HG03280 (cell line): Measurements from ENCODE around the gene PDK1.
"Not testable (repeated sequence)": the region's sequence is repeated elsewhere in the genome, so short reads cannot be mapped to it uniquely, and the experiment has no call there.

Experiments
- ATAC-seq: cut with Tn5 transposase; IDR thresholded peaks from one replicate; pipeline ENCODE4 v1.9.1; 2021; ENCODE audit warnings: mild to moderate bottlenecking, moderate library complexity; ENCODE audit not compliant: unreplicated experiment

Gene PDK1

DNA sequence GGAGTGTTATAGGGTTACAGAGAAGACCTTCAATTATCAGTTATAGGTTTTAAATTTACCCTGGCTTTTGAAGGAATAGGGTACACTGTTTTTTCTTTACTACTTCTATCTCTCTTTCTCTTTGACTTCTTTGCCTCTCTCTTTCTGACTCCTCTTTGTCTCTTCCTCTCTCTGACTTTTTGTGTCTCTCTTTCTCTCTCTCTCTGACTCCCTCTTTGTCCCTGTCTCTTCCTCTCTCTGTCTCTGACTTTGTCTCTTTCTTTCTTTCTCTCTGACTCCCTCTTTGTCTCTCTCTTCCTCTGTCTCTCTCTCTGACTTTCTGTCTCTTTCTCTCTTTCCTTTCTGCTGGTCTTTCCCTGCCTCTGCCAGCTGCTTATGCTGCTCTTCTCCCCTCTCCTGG, 36.3 kb downstream of the PDK1 start:
- not testable (repeated sequence) for ATAC-seq

DNA sequence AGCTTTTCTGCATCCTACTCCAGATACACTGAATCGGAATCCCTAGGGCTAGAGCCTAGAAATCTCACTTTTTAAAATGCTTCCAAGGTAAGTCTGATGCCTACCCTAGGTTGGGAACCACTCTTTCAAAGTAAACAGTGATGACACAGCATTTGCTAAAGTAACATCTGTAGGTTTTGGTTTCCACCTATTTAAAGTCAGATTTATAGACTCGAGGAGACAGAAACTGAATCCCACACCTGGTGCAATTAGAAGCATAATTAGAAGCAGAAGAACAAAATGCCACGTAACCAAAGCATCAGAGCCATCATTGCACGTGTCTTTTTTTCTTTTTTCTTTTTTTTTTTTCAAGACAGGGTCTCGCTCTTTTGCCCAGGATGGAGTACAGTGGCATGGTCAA, 40.9 kb downstream of the PDK1 start:
- ATAC-seq, result peak; percentile 84

DNA sequence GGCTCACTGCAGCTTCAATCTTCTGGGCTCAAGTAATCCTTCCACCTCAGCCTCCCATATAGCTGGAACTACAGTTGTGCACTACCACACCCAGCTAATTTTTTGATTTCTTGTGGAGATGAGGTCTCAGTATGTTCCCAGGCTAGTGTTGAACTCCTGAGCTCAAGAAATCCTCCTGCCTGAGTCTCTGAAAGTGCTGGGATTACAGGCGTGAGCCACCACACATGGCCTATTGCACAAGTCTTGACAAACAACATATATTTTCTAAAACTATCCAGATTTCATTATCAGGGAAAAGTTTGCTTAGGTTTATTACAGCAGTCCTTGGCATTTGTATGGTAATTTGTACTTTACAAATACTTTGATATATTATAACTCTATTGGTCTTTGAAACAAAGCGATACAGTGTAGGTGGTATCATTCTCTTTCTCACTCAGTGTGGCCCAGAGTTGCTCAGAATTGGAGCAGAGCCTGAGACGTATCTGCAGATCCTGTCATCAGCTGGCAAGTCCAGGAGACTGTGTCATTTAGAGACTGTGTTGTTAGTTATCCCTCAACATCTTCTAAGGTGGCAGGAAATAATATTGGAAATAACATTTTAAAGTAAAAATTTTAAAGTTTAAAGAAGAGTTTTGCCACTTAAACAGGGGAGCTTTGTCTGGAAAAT, 41.4 kb downstream of the PDK1 start:
- ATAC-seq, result no peak

DNA sequence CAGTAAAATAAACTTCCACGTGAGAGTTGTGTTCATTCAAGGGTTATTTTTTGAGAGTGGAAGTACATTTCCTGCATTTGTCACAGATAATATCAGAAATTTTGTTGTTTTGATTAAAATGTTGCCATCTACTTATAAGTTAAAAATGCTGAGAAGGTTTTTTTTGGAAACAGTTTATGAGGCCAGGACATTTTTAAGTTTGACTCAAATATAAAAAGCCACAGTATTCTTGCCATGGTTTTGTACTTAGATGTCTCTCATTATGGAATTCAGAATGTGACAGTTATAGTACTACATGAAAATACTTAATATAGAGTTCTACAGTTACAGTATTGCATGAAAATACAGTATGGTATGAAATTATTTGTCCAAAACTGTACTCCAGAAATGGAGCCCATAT, 44.1 kb downstream of the PDK1 start:
- ATAC-seq, result no peak

DNA sequence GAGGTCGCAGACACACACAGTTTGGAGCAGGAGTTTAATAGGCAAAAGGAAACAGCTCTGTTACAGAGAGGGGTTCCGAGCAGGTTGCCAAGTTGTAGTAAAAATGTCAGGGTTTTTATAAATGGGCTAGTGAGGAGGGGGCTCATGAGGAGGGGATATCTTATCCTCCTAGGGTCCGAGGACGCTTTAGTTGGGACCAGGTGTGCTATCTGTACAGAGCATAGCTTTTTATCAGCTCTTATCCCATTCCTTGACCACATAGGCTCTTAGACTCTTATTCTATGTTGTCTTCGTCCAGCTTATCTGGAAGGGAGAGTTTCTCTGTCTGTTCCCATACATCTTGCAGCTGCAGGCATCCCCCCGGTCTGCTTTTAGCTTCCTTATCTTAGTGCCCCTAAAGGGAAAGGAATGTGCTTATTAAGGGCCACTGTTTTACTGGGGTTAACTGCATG, 44.7 kb downstream of the PDK1 start:
- no peak for ATAC-seq

DNA sequence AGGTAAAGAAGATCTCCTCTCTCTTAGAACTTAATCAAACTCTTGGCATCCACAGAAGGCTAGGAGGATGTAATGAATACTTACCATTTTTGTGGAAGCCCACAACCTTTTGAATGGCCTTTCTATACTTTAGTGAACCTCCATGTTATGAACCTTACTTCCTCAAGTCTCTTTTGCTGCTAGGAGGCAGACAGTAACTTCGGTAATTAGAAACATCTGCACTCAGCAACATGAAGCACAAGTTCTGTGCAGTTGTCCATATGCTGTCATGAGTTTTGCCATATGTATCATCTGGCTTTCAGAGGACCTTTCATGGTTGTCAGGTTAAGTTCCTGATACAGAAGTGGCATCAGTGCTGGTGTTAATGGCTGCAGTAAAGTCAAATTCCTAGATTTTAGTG, 50.4 kb downstream of the PDK1 start:
- no peak for ATAC-seq

DNA sequence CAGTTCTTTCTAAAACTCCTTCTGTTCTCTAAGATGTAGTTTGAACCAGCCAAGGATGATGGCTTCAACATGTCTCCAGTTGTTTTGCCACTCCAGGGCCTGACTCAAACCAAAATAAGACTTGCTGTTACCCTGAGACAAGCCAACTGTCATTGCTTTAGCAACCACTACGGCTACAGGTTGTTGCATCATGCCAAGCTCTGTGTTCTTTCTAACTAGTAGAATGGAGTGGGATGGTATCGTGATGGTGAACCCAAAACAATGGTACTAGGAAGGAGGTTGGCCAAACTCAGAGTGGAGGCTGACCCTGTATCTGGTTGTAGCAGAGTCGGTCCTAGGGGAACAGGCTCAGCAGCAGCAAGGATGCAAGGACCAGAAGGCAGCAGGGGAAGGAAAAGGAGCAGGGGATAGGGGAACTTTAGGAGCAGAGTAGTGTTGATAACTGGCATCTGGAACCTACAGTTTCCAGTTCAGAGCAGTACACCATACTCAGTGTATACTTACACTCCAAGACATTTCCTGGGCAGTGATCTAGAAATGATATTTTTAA, 51.6 kb downstream of the PDK1 start:
- no peak for ATAC-seq

DNA sequence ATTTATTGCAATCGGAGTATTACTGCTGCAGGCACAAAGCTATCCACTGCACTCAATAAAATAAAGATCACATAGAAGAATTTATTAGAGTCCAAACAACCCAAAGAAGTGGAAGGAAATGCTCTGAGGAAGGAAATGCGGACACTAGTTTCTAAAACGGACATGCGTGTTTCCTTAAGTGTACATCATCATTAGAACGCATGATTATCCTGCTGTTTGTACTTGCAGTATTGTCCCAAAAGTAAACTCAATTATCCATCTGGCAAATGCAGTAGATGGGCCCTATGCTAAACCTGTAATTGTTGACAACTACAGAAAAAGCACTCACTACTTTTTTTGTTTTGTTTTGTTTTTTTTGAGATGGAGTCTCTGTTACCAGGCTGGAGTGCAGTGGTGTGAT, 53.6 kb downstream of the PDK1 start:
- no peak for ATAC-seq

DNA sequence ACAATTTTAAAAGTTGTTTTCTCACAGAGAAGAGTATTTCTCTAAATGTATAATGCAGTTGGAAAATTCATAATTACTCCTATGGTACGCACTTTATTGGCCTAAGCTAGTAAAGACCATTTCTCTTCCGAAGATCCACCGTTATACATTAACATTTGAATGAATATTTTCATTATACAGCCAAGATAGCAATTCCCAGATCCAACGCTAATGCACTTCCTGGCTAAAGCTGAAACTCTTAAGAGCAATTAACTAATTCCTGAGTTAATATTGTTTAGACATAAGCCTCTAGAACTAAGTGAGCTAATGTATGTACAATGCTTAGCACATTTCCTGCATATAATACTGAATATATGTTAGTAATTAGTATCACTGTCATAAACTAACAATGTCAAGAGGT, 56.2 kb downstream of the PDK1 start:
- no peak for ATAC-seq

DNA sequence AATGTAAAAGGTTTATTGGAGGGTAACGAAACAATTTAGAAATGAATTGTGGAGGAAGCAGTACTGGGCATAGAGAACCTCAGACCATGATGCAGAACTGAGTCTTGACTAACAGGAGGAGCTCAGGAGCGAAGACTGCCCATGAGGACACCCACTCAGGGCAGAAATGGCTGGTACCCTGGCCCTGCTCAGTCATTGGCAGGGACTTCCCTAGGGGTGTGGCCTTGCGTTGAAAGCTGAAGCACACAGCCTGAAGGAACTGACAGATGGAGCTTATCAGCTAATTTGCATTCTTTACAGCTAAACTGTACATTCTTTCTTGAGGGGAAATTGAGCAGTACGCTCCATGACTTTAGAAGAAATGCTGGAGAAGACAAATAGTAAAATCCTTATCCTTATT, 57.1 kb downstream of the PDK1 start:
- no peak for ATAC-seq

DNA sequence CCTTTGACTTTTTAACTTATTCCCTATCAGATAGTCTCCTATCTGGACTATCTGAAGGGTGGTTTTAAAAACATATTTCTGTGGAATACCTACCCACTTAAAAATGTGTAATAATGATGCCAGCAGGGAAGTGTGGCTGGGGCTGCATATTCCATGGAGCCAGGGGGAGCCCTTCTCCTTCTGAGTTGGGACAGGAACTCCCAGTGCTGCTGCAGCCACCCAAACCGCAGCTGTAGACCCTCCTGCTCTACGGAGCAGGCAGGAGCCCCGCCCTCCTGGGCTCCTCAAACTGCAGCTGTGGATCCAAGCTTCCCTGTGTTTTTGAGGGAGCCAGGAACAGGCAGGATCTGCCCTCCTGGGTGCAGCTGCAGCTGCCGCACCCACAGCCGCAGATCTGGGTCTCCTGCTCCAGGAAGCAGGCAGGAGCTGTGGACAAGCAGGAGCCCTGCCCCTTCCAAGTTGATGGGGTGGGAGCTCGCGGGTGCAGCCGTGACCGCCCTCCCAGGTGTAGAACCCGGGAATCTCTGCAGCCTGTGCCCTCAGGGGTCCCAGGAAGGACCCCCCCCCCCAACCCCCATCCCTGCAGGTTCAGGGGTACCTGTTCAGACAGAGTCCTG, 57.8 kb downstream of the PDK1 start:
- no peak for ATAC-seq

DNA sequence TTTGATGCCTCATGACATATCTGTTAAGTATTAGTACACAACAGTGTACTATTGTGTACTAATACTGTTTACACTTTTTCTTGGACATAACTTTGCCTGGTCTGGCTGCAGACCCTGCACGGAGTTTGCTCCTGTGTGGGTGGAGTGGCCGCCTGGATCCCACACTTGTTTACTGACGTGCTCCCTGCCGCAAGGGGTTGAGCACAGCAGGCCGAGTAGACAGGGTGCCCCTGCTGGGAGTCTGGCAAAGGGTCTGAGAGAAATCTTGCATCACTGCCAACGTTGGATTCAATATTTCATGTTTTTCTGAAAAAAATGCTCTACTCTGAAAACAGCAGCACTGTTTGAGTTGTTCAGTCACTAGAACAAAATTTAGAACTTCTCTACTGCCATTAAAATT, 59.0 kb downstream of the PDK1 start:
- ATAC-seq, result no peak

DNA sequence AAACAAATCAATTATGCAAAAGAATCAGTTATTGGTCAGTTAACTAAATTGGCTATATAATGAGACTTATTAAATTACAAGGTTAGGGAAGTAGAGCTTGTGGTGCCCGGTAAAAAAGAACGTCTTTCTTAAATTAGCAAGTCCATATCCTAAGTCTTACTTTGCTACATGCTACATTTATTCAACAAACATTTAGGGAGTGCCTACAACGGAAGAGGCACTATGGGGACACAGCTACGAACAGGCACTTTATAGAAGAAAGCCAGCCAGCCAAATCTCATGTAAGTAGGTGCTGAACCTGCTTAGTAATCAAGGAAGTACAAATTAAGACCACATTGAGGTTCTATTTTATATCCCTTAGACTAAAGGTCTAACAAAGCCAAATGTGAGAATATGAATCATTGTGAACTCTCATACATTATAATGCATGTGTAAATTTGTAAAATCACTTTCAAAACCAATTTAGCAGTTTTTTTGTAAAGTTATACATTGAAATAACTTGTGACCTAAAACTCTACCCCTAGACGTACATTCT, 59.9 kb downstream of the PDK1 start:
- no peak for ATAC-seq

DNA sequence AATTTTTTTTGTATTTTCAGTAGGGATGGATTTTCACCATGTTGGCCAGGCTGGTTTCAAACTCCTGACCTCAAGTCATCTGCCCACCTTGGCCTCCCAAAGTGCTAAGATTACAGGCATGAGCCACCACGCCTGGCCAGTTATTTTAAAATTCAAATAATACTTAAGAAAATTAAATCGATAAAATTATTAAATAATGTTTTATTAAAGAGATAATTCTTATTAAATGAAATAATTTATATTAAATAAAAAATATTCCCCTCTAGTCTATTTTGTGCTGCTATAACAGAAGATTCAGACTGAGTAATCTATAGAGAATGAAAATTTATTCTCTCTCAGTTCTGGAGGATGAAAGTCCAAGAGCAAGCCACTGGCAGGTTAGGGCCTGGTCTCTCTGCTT, 61.2 kb downstream of the PDK1 start:
- no peak for ATAC-seq

DNA sequence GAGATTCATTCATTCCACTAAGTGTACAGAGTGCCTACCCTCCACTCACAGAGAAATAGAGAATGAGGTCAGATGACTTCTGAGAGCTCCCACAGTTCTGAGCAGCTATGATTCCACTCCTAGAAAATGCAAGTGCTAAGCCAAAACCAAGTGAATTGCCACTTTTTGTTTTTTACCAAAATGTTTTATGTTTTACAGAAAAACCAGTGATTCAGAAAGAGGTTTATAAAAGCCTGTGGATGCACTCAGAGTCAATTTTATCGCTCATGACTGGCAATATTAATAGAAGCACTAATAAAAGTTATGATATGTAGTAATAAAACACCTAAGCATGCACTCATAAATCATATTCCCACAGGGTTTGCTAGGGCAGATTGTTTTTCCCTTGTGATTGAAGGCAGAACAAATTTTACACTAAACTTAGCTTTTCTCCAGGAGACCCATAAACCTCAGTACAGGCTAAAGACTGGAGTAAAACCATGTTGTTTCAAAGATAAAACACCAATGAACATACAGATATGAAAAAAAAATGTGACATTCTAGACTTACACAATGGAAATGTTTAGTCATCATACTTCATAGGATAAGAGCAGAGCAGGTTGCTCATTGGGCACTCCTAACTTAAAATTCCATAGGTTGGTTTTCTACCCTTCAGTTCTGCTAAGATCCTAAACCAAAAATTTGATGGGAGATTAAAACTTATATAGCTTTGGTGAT, 67.5 kb downstream of the PDK1 start:
- no peak for ATAC-seq

DNA sequence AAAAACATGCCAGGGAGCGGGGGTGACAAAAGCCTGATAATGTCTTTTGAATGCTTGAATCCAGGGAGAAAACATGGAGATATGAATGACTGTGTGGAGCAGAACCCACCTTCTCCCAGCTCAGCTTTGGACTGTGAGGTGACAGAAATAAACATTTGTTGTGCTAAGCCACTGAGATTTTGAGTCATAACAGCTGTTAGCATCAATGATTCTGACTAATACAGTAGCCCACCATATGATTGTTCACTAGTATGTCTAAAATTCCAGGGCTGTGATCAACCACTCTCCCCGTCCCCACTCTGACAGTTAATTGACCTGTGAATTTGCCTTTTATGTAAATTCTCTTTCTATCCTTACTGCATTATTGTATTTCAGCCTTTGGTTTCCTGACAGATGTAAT, 69.1 kb downstream of the PDK1 start:
- no peak for ATAC-seq

DNA sequence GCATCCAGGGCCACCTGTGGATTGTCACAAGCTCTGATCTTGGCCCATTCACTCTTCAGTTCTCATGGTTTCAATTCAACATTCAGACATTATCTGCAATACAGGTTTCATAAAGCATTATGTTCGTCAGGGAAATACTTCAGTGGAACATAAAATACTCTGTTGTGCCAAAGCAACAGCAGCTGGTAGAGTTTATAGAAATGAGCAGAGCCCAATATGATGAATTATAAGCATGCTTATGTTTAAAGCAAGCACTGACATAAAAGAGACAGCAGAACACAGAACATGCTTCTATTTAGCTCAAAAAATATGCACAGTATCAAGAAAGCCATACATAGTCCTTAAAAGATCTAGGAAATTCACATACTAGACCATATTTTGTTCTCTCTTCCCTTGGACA, 71.3 kb downstream of the PDK1 start:
- ATAC-seq, result no peak

DNA sequence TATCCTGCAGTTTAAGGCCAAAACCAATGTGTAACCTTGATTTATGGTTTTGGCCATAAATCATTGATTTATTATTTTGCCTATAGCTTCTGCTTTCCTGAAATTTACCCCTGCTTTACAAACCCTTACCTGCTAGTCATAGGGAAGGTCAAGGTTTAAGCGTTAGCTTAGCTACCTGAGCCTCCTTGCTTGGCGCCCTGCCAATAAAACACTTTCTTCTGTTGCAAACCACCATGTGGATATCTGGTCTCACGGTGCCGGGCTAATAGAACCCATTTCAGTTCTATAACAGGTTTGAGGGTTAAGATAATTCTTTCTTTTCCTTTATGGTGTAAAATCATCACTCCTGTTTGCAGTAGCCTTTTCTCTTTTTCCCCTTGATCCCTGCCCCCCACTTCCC, 72.2 kb downstream of the PDK1 start:
- no peak for ATAC-seq

DNA sequence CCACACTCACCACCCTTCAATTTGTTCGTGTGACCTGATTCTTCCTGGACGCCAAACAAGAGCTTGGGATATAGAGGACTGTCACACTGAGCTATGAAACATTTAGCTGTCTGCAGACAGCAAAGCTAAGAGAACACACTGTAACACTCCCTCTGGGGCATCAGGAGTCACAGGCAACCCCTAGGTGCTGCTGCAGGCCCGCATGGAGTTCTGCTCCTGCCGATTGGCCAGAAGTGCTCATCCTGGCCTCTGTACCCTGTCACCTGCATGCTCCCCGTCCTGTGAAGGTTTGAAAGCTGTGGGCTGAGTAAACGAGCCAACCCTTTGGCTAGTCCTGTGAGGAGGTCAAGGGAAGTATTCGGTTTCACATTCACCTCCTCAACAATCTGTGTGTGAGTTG, 73.7 kb downstream of the PDK1 start:
- no peak for ATAC-seq

DNA sequence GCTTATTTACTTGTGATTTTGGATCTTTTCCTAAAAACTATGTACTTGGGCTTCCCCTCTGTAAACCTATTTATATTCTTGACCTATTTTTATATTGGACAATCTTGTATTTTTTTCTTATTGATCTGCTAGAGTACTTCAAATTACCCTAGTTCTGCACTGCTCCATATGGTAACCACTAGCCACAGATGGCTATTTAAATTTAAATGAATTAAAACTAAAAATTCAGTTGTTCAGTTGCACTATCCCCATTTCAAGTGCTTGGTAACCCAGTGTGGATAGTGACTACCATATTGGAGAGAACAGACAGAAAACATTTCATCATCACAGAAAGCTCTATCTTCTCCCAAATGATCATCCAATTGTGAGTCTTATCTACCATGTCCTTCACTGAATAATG, 74.3 kb downstream of the PDK1 start:
- ATAC-seq, result no peak

DNA sequence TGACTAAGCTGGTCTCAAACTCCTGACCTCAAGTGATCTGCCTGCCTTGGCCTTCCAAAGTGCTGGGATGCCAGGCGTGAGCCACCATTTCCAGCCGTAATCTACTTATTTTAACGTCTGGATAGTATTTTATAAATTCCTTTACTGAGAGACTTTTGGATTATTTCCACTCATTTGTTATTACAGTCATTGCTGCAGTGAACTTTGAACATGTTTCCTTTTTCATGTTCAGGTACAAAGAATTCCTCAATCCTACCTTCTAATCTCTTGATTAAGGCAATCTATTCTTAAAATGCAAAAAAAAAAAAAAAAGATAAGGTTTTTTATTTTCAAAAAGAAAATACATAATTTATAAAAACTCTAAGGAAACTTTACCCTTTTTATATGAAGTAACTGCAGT, 78.6 kb downstream of the PDK1 start:
- no peak for ATAC-seq

DNA sequence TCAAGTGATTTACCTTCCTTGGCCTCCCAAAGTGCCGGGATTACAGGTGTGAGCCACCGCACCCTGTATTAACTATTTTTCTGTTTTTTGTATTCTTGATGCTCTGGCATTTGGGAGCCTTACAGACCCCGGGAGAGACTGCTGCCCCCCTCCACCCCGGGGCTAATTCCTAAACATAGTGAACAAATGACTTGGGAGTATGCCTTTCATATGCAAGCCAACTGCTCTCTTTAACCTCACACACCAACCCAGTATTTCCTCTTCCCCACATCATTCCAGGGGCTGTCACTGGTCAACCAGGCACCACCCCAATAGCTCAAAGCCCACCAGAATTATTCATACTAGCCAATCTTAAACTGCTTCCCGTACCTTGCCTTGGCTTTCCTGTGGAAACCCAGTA, 79.7 kb downstream of the PDK1 start:
- ATAC-seq, result no peak
